Measurements from ENCODE around the gene TRIM73. TPM values are rescaled to one million over a fixed set of nuclear protein-coding genes. Genes with fewer than 3 reads are reported as not detected.
"Not testable (repeated sequence)": the region's sequence is repeated elsewhere in the genome, so short reads cannot be mapped to it uniquely, and the experiment has no call there.

The TRIM73 gene
- total RNA-seq, 1 donor from 2014 or later = 5.2 TPM

GRCh38 chr7:75423481-75423880, 28.1 kb downstream of the TRIM73 start:
- peaks cover 26% of the 10 kb centered on the region in 2 donors for H3K36me3 ChIP-seq
- H3K4me1 ChIP-seq; H3K9me3 ChIP-seq; DNase-seq (ENCODE audit: low spot score in 2 of 2); H3K27me3 ChIP-seq; H3K4me3 ChIP-seq; H3K27ac ChIP-seq; intact Hi-C loops (cut with DNase I): not testable (repeated sequence)

GRCh38 chr7:75439000-75439399, 43.6 kb downstream of the TRIM73 start:
- H3K36me3 ChIP-seq = peaks cover 59 to 65% of the 10 kb centered on the region in 2 donors
- intact Hi-C loops (cut with DNase I); H3K4me1 ChIP-seq; H3K27me3 ChIP-seq; H3K4me3 ChIP-seq; DNase-seq (ENCODE audit: low spot score in 2 of 2); H3K27ac ChIP-seq; H3K9me3 ChIP-seq: not testable (repeated sequence)

DNA sequence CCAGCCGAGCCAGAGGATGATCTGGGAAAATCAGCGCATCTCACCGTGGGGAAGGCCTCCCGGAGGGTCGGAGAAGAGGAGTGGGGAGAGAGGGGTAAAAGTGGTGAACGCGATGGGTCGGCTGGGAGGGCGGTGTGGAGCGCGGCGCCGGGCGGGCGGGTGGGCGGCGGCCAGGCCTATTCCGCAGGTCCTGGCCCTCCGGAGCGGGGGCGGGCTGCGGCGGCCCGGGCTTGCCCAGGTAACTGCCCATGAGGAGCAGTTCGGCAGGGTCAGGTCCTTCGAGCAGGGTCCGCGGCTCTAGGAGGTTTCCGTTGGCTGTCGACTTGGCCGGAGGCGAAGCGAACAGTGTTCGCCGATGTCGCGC, 46.7 kb downstream of the TRIM73 start:
- H3K4me3 ChIP-seq = peak overlapping the region; percentile 62 to 72
- H3K36me3 ChIP-seq = peaks cover 33 to 35% of the 10 kb centered on the region in 2 donors
- H3K4me1 ChIP-seq; H3K9me3 ChIP-seq; intact Hi-C loops (cut with DNase I); H3K27me3 ChIP-seq; DNase-seq (ENCODE audit: low spot score in 2 of 2): not testable (repeated sequence)
- peak overlapping the region; percentile 27 to 88 for H3K27ac ChIP-seq

DNA sequence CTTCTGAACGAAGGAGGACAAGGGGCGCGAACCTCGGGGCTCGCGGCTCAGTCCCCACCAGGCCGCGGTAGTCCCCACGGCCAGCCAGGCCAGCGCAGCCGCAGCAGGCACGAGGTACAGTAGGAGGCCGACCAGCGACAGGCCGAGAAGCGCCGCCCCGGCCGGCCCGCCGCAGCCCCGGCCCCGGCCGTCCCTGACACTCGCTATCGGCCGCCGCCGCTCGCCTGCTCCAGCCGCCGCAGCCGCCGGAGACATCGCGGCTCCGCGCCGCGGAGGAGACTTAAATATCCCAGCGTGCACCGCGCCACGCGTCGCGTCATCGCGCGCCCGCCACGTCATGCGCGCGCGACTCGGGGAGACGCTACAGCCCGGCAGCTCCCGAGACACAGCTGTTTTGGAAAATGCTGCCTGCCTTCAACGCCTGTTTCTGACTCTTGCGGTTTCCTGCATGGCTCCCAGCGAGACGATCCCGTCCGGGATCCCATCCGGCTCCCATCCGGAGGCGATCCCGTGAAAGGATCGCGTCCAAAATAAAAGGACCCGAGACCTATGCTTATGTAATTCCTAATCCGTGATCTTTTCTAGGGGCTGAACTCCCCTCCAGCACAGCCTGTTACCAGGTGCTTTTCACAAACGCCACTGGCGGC, 47.2 kb downstream of the TRIM73 start:
- H3K4me3 ChIP-seq = peak overlapping the region; percentile 62 to 72
- H3K9me3 ChIP-seq; intact Hi-C loops (cut with DNase I); DNase-seq (ENCODE audit: low spot score in 2 of 2); H3K4me1 ChIP-seq; H3K27me3 ChIP-seq: not testable (repeated sequence)
- H3K36me3 ChIP-seq = peaks cover 30 to 31% of the 10 kb centered on the region in 2 donors
- H3K27ac ChIP-seq = peak overlapping the region; percentile 84 to 88

DNA sequence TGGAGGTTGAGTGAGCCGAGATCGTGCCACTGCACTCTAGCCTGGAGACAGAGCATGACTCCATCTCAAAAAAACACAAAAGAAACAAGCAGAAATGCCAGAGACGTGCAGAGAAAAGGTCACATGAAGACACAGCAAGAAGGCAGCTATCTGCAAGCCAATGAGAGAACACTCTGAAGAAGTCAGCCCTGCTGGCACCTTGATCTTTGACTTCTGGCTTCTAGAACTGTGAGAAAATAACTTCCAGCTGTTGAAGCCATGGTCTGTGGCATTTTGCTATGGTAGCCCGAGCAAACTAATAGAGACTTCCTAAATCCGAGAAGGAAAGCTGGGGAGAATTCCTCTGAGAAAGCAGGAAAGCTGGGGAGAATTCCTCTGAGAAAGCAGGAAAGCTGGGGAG, 54.5 kb downstream of the TRIM73 start:
- H3K4me3 ChIP-seq; H3K27ac ChIP-seq; intact Hi-C loops (cut with DNase I): not testable (repeated sequence)

GRCh38 chr7:75452494-75452955, 57.1 kb downstream of the TRIM73 start:
- H3K4me1 ChIP-seq; H3K27ac ChIP-seq; DNase-seq (ENCODE audit: low spot score in 2 of 2); H3K36me3 ChIP-seq; H3K9me3 ChIP-seq; intact Hi-C loops (cut with DNase I); H3K27me3 ChIP-seq; H3K4me3 ChIP-seq: not testable (repeated sequence)
- TF ChIP-seq, protein P1, sequence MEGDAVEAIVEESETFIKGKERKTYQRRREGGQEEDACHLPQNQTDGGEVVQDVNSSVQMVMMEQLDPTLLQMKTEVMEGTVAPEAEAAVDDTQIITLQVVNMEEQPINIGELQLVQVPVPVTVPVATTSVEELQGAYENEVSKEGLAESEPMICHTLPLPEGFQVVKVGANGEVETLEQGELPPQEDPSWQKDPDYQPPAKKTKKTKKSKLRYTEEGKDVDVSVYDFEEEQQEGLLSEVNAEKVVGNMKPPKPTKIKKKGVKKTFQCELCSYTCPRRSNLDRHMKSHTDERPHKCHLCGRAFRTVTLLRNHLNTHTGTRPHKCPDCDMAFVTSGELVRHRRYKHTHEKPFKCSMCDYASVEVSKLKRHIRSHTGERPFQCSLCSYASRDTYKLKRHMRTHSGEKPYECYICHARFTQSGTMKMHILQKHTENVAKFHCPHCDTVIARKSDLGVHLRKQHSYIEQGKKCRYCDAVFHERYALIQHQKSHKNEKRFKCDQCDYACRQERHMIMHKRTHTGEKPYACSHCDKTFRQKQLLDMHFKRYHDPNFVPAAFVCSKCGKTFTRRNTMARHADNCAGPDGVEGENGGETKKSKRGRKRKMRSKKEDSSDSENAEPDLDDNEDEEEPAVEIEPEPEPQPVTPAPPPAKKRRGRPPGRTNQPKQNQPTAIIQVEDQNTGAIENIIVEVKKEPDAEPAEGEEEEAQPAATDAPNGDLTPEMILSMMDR (IDR thresholded peaks at IDR 0.05) = peak in 2 of 3 experiments; percentile 30 to 44

More for the DNA sequence above, 54.5 kb downstream of the TRIM73 start:
- H3K27me3 ChIP-seq; H3K4me1 ChIP-seq; H3K36me3 ChIP-seq; DNase-seq (ENCODE audit: low spot score in 2 of 2); H3K9me3 ChIP-seq: not testable (repeated sequence)

Other genes with a start within 250 kb of the TRIM73 start
- gene POM121C, start 90.7 kb downstream of the TRIM73 start, total RNA-seq = 12.1 TPM
- gene SPDYE5, start 96.7 kb downstream of the TRIM73 start, total RNA-seq = not detected

All from ascending aorta (tissue), 2 donors.